ENCODE results near the gene SNX22. TPM values are rescaled to one million over a fixed set of nuclear protein-coding genes. Genes with fewer than 3 reads are reported as not detected.

SNX22 gene
- total RNA-seq, 1 experiment from 2014 or later = 0.20 TPM

- peak; percentile 34 for DNase-seq (ENCODE audit: low read depth)
These were observed 17.1 kb upstream of the SNX22 start for GRCh38 chr15:64134345-64134829.

GRCh38 chr15:64136347-64136746 lies 15.2 kb upstream of the SNX22 start:
- DNase-seq (ENCODE audit: low read depth) = no peak

GRCh38 chr15:64137226-64137833 lies 14.2 kb upstream of the SNX22 start:
- DNase-seq (ENCODE audit: low read depth) = no peak

GRCh38 chr15:64138331-64138941 lies 13.1 kb upstream of the SNX22 start:
- DNase-seq (ENCODE audit: low read depth) = no peak

DNA sequence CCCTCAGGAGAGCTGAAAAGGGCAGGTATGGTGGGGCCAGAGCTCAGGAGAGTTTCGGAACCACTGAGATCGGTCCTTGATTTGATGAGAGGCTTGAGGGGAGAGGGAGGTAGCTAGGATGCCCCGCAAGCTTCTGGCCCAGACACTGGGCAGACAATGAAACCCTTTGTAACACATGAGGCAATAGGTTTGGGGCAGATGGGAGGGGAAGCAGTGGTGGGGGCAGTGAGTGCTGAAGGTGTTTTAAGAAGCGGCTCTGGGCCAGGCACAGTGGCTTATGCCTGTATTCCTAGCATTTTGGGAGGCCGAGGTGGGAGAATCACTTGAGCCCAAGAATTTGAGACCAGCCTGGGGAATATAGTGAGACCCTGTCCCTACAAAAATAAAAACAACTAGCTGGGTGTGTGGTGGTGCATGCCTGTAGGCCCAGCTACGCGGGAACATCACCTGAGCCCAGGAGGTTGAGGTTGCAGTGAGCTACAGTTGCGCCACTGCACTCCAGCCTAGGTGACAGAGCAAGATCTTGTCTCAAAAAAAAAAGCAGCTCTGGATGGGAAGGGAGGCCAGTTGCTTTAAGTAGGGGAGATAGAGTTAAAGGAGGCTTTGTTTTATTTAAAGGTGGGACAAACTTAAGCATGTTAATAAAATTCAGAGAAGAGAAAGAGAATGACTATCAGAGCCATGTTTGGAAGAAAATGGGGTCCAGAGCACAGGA lies 9.6 kb upstream of the SNX22 start:
- DNase-seq (ENCODE audit: low read depth) = no peak

- no peak for DNase-seq (ENCODE audit: low read depth)
These were observed 8.3 kb upstream of the SNX22 start for GRCh38 chr15:64143276-64143675.

GRCh38 chr15:64144192-64144564 lies 7.4 kb upstream of the SNX22 start:
- DNase-seq (ENCODE audit: low read depth) = no peak

DNA sequence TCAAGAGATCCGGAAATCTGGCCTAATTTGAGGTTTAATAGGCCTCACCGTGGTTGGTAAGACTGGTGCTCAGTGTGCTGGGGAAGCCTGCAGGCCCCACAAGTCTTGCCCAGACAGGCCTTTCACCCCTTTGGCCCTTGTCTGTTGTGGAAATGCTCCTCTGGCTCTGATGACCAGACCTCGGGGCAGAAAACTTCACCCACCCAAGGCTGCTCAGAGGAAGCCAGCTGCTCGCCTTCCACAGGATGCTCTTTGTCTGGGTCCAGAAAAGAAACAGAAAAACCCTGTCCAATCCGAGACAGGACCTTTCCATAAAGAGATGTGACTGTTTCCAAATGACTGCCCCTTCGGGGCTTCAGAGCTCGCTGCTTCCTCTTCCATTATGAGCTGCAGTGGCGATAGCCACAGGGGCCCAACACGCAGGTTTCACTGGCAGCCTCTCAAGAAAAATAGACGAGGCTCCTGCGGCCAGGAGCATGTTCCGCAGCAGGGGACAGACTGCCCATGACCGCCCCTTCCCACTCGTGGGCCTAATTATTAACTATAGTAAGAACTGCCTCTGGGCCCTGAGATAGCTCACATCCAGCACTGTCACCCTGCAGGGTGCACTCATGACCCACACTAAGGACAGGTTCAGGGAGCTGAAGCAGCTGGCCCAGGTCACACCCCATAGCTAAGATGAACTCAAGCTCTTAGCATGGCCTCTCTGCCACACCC lies 6.8 kb upstream of the SNX22 start:
- DNase-seq (ENCODE audit: low read depth) = no peak

- DNase-seq (ENCODE audit: low read depth) = no peak
These were observed 5.5 kb upstream of the SNX22 start for GRCh38 chr15:64146041-64146440.

DNA sequence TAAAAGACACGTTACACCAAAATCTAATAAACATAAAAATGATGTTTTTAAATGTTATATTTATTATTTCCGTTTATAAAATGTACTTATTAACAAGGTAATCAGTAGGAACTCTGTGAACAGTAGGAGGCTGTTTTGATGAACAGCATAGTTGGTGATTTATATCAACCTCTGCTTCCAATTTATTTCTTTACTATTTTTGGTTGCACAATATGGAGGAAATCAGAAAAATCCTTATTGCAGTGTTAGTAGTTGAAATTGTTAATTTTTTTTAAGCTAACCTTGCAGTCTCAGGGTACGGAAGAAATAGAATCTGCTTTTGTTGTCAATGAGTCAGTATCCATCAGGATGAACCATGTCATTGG lies 5.0 kb upstream of the SNX22 start:
- no peak for DNase-seq (ENCODE audit: low read depth)

DNA sequence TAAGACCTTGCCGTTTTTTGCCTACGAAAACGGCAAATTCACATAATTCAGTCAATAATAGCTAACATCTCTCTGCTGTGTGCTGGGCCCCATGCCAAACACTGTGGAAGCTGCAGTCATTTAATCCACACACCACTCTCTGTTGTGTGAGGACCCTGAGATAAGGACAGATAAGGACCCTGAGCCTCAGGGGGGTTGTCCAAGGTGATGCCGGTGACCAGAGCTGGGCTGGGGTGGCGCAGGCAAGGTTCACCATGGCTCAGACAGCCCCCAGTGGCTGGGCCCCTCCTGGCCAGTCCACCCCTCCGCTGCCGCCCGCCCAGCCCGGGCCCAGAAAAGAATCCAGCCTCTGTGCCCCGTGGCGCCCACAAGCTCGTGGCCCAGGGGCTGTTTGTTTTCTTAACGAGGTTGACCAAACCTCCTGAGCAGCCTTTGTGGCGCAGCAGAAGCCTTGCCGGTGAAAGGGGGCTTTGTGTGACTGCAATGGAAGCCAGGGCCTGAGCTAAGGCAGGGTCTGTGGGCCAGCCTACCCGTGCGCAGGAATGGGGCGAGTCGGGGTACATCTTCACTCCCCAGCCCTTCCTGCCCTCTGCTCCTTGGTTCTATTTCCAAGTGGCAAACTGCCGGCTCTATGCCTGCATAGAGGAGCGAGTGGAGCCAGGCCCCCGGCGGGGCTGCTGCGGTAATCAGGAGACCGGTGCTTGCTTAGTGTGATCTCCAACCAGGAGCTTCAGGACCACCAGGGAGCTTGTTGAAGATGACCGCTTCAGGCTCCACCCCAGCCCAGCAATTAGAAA lies 4.4 kb upstream of the SNX22 start:
- DNase-seq (ENCODE audit: low read depth) = no peak

DNA sequence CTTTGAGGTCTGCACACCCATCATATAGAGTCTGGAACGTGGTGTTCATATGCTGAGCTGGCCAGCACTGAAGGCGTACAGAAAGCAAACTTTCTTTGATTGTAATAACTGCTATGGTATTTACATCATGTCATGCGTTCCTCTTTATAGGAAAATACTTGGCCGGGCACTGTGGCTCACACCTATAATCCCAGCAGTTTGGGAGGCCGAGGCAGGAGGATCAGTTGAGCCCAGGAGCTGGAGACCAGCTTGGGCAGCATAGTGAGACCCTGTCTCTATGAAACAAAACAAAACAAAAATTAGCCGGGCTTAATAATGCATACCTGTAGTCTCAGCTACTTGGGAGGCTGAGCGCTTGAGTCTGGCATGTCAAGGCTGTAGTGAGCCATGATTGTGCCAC lies 3.4 kb upstream of the SNX22 start:
- DNase-seq (ENCODE audit: low read depth) = no peak

- no peak for DNase-seq (ENCODE audit: low read depth)
These were observed 3.0 kb upstream of the SNX22 start for GRCh38 chr15:64148581-64148980.

DNA sequence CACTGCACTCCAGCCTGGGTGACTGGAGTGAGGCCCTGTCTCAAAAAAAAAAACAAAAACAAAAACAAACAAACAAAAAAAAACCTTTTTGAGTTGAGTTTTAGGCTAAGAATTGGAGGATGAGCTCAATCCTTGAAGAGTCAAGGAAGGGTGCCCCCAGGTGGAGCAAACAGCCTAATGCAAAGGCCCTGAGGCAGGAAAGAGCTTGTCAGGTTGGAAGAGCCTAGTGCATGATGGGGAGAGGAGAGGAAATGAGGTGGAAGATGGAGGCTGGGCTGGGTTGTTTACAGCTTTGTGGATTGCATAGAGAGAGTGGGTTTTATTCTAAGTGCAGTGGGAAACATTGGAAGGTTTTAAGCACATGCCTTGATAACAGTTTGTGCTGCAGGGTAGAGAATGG lies 2.1 kb upstream of the SNX22 start:
- peak; percentile 61 for DNase-seq (ENCODE audit: low read depth)

DNA sequence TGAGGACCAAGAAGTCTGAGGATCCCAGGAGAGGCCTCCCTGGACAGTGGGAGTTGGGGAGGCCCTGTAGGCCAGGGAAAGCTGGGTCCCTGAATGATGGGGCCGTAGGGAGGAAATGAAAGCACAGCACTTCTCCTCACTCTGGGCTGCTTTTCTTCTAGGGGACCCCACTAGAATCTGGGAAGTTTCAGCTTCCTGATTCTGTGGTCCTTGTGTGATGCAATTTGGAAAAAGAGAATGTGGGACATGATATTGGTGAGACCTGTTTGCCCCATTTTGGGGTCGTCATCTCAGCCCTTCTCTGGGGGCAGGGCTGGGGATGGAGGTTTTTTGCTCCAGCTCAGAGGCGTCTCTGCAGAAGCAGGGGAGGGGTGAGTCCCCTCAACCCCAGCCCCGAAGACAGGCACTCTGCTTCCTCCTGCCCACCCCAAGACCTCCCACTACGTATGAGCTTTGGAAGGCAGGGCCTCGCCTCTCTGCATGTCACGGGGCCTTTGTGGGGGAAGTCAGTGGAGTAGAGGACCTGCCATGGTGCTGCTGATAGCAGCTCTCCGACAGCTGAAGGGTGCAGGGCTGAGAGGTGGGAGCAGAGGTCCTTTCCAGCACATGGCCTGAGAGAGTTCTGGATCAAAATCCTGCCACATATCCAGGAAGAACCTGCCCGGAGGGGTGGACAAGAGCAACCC lies 1.5 kb upstream of the SNX22 start:
- no peak for DNase-seq (ENCODE audit: low read depth)

GRCh38 chr15:64152507-64153387 lies 1.2 kb downstream of the SNX22 start:
- DNase-seq (ENCODE audit: low read depth) = no peak

- peak; percentile 82 for DNase-seq (ENCODE audit: low read depth)
These were observed 2.2 kb downstream of the SNX22 start for GRCh38 chr15:64153480-64154367.

DNA sequence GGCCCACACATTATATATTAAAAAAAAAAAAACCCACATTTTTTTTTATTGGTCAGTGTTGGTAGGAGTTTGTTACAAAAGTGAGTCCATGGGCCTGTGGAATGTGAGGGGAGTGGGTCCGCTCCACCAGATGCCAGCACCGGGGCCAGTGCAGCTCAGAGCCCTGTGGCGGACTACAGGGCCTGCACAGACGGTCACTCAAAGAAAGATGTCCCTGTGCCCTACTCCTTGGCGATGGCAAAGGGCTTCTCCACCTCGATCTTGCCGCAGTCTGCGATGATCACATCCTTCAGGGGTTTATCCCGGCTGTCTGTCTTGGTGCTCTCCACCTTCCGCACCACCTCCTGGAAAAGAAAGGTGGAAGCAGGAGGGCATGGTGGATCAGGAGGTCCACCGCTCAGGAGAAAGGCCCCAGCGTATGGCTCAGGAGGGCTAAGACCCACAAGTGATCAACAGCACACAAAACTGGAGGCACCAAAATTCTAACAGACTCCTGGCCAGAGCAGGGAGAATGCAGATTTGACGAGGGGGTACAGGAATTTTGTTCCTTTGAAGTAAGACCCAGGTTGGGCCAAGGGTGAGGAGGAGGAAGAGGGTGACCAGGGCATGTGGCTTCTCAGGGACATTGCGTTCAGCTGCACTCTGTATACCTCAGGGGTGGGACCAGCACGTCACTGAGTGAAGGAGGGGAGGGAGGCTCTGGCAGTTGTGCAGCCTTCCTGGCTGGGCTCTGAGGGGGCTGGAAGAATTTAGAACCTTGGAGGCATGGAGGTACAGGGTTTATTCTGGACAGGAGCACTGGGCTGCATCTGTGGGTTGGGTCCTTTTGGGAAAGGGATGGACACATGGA lies 4.5 kb downstream of the SNX22 start:
- DNase-seq (ENCODE audit: low read depth) = no peak

Data from M059J (cell line).